CD4-positive, alpha-beta T cell (primary cell): ENCODE results near the gene PINLYP. TPM values are rescaled to one million over a fixed set of nuclear protein-coding genes. Genes with fewer than 3 reads are reported as not detected.
A peak's percentile ranks its signal among the peaks of the same experiment; 100 is the strongest.

Experiments used
- ATAC-seq: fragments of 200-7000 bp; cut with Tn5 transposase; one replicate; pipeline ENCODE4 v1.10.0; 2022; ENCODE audit warnings: mild to moderate bottlenecking; ENCODE audit not compliant: poor library complexity
- CTCF ChIA-PET: fragments of 350-600 bp; sonication (Branson Sonifier 250); formaldehyde crosslinking; loops from one replicate; lab custom pipeline; 2021; ENCODE audit warnings: antibody characterized with exemption, inconsistent platforms; lab: Charles Lee
- POLR2A ChIA-PET: fragments of 350-600 bp; sonication (Branson Sonifier 250); formaldehyde crosslinking; loops from one replicate; lab custom pipeline; 2021; ENCODE audit warnings: antibody characterized with exemption, inconsistent platforms; lab: Charles Lee
- DNase-seq, 14 experiments: peaks; one replicate each; pipeline ENCODE4 v3.0.0-alpha.2; 2013 to 2020; ENCODE audit warnings: mixed read lengths in 2 of 14
- H3K27ac ChIP-seq, 2 donors: one replicate each; pipeline versions ENCODE4 v1.5.1 to v1.7.0; 2013; ENCODE audit warnings: low read length in 2 of 2, low read depth in 1 of 2, mild to moderate bottlenecking in 1 of 2
- H3K27me3 ChIP-seq, 2 experiments: 1 replicate in 1 of 2; 2 replicates in 1 of 2; pipeline versions ENCODE4 v1.6.1 to v1.7.0; 2013; ENCODE audit warnings: low read length in 2 of 2, control low read depth in 1 of 2, mild to moderate bottlenecking in 1 of 2, moderate library complexity in 1 of 2; ENCODE audit not compliant: insufficient read depth in 2 of 2, control insufficient read depth in 1 of 2
- H3K36me3 ChIP-seq: one replicate; pipeline ENCODE4 v1.6.1; 2013; ENCODE audit warnings: low read length, control low read depth; ENCODE audit not compliant: insufficient read depth
- H3K4me1 ChIP-seq: one replicate; pipeline ENCODE4 v1.6.1; 2013; ENCODE audit warnings: low read length, control low read depth; ENCODE audit not compliant: insufficient read depth
- H3K4me3 ChIP-seq: one replicate; pipeline ENCODE4 v1.5.1; 2013; ENCODE audit warnings: mild to moderate bottlenecking, low read length, moderate library complexity
- H3K9me3 ChIP-seq, 2 experiments: 1 replicate in 1 of 2; 2 replicates in 1 of 2; pipeline versions ENCODE4 v1.6.1 to v1.7.0; 2013; ENCODE audit warnings: low read length in 2 of 2, mild to moderate bottlenecking in 2 of 2, control low read depth in 1 of 2, moderate library complexity in 1 of 2; ENCODE audit not compliant: control insufficient read depth in 1 of 2, insufficient read depth in 1 of 2
- H3K27ac Mint-ChIP-seq: one replicate; pipeline ENCODE4 v1.8.0; 2020; ENCODE audit warnings: mixed read lengths
- H3K27me3 Mint-ChIP-seq: one replicate; pipeline ENCODE4 v1.8.0; 2021; ENCODE audit warnings: mixed read lengths
- H3K36me3 Mint-ChIP-seq: one replicate; pipeline ENCODE4 v1.8.0; 2021; ENCODE audit warnings: low read depth, mixed read lengths
- H3K4me1 Mint-ChIP-seq: one replicate; pipeline ENCODE4 v1.8.0; 2021; ENCODE audit warnings: low read depth, mixed read lengths
- H3K4me3 Mint-ChIP-seq: one replicate; pipeline ENCODE4 v1.8.0; 2020; ENCODE audit warnings: mild to moderate bottlenecking, mixed read lengths
- H3K9me3 Mint-ChIP-seq: one replicate; pipeline ENCODE4 v1.8.0; 2020; ENCODE audit warnings: mixed read lengths
- CTCF ChIP-seq: fragments of 200-600 bp; IDR thresholded peaks from one replicate; pipeline ENCODE4 v1.8.0; 2022; ENCODE audit warnings: antibody characterized with exemption, mild to moderate bottlenecking
- intact Hi-C, 2 experiments: fragments of 100-400 bp; cut with DNase I in 1 of 2; cut with micrococcal nuclease in 1 of 2; formaldehyde crosslinking; loops; one replicate each; pipeline versions ENCODE4 v1.15.1 to v1.9.0; 2023 to 2025; cut with DNase I, micrococcal nuclease
- total RNA-seq, 174 experiments: library from RNA in 2 of 174; stranded (reverse) in 2 of 174; gene quantifications; one replicate each; pipeline ENCODE4 v1.2.3 and lab custom pipeline; 2021 to 2026

The PINLYP gene
- total RNA-seq, 2 experiments from 2014 or later = not detected

- Histone ChIP-seq H3K27me3 (no peaks in the 10 kb centered on the region), H3K4me3 (no peak overlapping the region), H3K27ac (no peak overlapping the region), H3K9me3 (no peaks in the 10 kb centered on the region), H3K36me3 (peaks cover 8% of the 10 kb centered on the region), H3K4me1 (peaks cover 50% of the 10 kb centered on the region)
- H3K36me3 Mint-ChIP-seq = peaks cover 24% of the 10 kb centered on the region
- DNase-seq = peak in 1 of 14 experiments; percentile 23
- ATAC-seq = no peak
- no peak for TF ChIP-seq CTCF
- no peaks in the 10 kb centered on the region for H3K9me3 Mint-ChIP-seq
- intact Hi-C loops = loop anchor here in 1 of 2 experiments (5.0 kb wide), 1 partner anchor 37 kb away; the partner anchor contains the start of gene ETHE1
- H3K27me3 Mint-ChIP-seq = no peaks in the 10 kb centered on the region
- POLR2A ChIA-PET = interaction anchor here (0.6 to 6.4 kb wide), 5 partner anchors 9 to 64 kb away, joined by 3 to 40 read pairs (median 4); partner anchors contain the start of genes IRGQ, PHLDB3 and ZNF576
- peak overlapping the region; percentile 96 for H3K27ac Mint-ChIP-seq
- H3K4me3 Mint-ChIP-seq = peak overlapping the region; percentile 23
- H3K4me1 Mint-ChIP-seq = peaks cover 61% of the 10 kb centered on the region
- CTCF ChIA-PET = interaction anchor here (0.6 to 1.3 kb wide), 3 partner anchors 10 to 54 kb away, joined by 3 to 5 read pairs (median 5); no protein-coding TSS in a partner anchor
These were observed 10.8 kb upstream of the PINLYP start for GRCh38 chr19:43564800-43565199.

GRCh38 chr19:43569657-43570056 is 5.9 kb upstream of the PINLYP start:
- TF ChIP-seq CTCF = no peak
- Histone ChIP-seq H3K9me3 (no peaks in the 10 kb centered on the region), H3K4me1 (peaks cover 17% of the 10 kb centered on the region), H3K27ac (no peak overlapping the region), H3K4me3 (no peak overlapping the region), H3K27me3 (no peaks in the 10 kb centered on the region), H3K36me3 (no peaks in the 10 kb centered on the region)
- Mint-ChIP-seq H3K27me3 (no peaks in the 10 kb centered on the region), H3K36me3 (peaks cover 16% of the 10 kb centered on the region), H3K27ac (peak overlapping the region; percentile 52), H3K4me1 (peaks cover 43% of the 10 kb centered on the region), H3K4me3 (no peak overlapping the region), H3K9me3 (no peaks in the 10 kb centered on the region)
- intact Hi-C loops = no loop called here
- DNase-seq (no peak), ATAC-seq (no peak)
- CTCF ChIA-PET = interaction anchor here (0.7 kb wide), 1 partner anchor 14 kb away, joined by 4 read pairs; no protein-coding TSS in a partner anchor
- POLR2A ChIA-PET = no interaction called here

- DNase-seq (no peak), ATAC-seq (no peak)
- Mint-ChIP-seq H3K27ac (peak overlapping the region; percentile 52), H3K4me1 (peaks cover 43% of the 10 kb centered on the region), H3K27me3 (no peaks in the 10 kb centered on the region), H3K4me3 (no peak overlapping the region), H3K9me3 (no peaks in the 10 kb centered on the region), H3K36me3 (peaks cover 22% of the 10 kb centered on the region)
- H3K27me3 ChIP-seq = no peaks in the 10 kb centered on the region
- intact Hi-C loops = no loop called here
- peaks cover 19% of the 10 kb centered on the region for H3K4me1 ChIP-seq
- H3K9me3 ChIP-seq = no peaks in the 10 kb centered on the region
- H3K27ac ChIP-seq = peak overlapping the region in 1 of 2 donors; percentile 29
- no peak for TF ChIP-seq CTCF
- CTCF ChIA-PET = no interaction called here
- no peak overlapping the region for H3K4me3 ChIP-seq
- POLR2A ChIA-PET = no interaction called here
- H3K36me3 ChIP-seq = no peaks in the 10 kb centered on the region
These were observed 5.3 kb upstream of the PINLYP start for GRCh38 chr19:43570174-43570791.
